Measurements from ENCODE around the gene NEO1. TPM values are rescaled to one million over a fixed set of nuclear protein-coding genes. Genes with fewer than 3 reads are reported as not detected.

NEO1 gene
- total and polyA plus RNA-seq, 2 of the 13 experiments (the other 11 are each of a cell fraction or from before 2014, with no cell fraction given): 8.4 to 11.0 TPM

DNA sequence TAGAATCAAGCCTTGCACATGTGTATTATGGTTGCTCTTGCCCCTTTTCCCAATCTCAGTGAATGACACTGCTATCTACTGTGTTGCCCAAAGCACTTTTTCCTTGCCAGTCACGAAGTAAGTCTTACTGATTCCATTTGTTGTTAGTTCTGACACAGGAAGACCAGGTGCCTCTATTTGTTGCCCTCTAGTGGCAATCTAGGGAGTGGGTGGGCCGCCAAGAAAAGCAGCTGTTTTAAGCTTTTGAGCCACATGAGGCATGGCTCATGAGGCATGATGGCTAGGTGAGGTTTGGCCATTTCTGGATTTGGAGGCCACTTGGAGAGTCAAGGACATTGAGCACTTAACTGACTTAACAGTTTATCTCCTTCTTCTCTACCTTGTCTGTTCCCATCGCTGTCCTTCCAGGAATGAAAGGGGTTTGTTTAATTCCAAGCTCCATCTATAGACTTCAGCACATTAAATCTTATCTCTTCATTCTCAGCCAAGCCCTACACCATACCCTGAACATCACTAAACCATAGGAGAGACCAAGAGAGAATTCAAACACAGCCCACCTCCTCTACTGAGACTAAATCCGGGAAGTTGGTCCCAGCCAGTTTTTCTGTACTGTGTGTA lies 213.4 kb downstream of the NEO1 start (continued):
- 0 out of 2 replicates have a peak, but pooled peaks have one; percentile 19 for TF ChIP-seq DRAP1 (CRISPR knock-in tag; IDR thresholded peaks at IDR 0.05)
- peak; percentile 61 for TF ChIP-seq CTCF (CRISPR knock-in tag; IDR thresholded peaks at IDR 0.05)
- no peak for TF ChIP-seq ZNF280D (CRISPR knock-in tag; IDR thresholded peaks at IDR 0.05)
- TF ChIP-seq ZFP62 (CRISPR knock-in tag; IDR thresholded peaks at IDR 0.05): no peak

GRCh38 chr15:73268457-73268856 lies 216.2 kb downstream of the NEO1 start:
- Histone ChIP-seq H3K4me2 (ENCODE audit: low read depth, low read length) (no peak overlapping the region), H4K20me1 (ENCODE audit: insufficient read depth, low read length) (no peaks in the 10 kb centered on the region), H3K36me3 (replicated peaks in 1 of 2; ENCODE audit: control insufficient read depth in 1 of 2, insufficient read depth in 2 of 2, low read length in 2 of 2) (no peaks in the 10 kb centered on the region; a peak in 1 of 5 replicates), H3K27me3 (ENCODE audit: control insufficient read depth in 1 of 2, insufficient read depth in 2 of 2, low read length in 2 of 2) (no peaks in the 10 kb centered on the region), H3K9ac (ENCODE audit: insufficient read depth, low read depth, low read length) (no peak overlapping the region), H3K9me3 (ENCODE audit: low read length) (no peaks in the 10 kb centered on the region), H3K27ac (ENCODE audit: extremely low read length, insufficient read depth, low read length) (no peak overlapping the region), H3K79me2 (ENCODE audit: insufficient read depth, low read length) (no peaks in the 10 kb centered on the region), H2AFZ (ENCODE audit: low read length) (no peak overlapping the region), H3K4me3 (replicated peaks in 1 of 3; ENCODE audit: insufficient read depth in 1 of 3, low read depth in 2 of 3, low read length in 3 of 3) (no peak overlapping the region), H3K4me1 (ENCODE audit: insufficient read depth, low read length) (peaks cover 20% of the 10 kb centered on the region)
- no peak for FAIRE-seq
- intact Hi-C loops (cut with micrococcal nuclease; ENCODE audit: unreplicated experiment) (no loop called here), in situ Hi-C loops (cut with HindIII; ENCODE audit: extremely low pct_ligation_motif_present, low pct_unique_long_range_greater_than_20kb) (no loop called here)
- ATAC-seq: no peak
- no peak for DNase-seq (ENCODE audit: low spot score)
- CTCF ChIA-PET (ENCODE audit: low intra/inter-chr PET ratio, low total read pairs): no interaction called here
- POLR2A ChIA-PET: no interaction called here
- no TSS peak for BruUV-seq (replicated peaks)
- 100% methylated on average over 1 of the region's 1 CpG for WGBS (ENCODE audit: low lambda C conversion rate)
- no peak for TF ChIP-seq ZNF143 (CRISPR knock-in tag; IDR thresholded peaks at IDR 0.05)
- no peak for TF ChIP-seq ZBTB14 (CRISPR knock-in tag; IDR thresholded peaks at IDR 0.05)
- TF ChIP-seq ATF5 (CRISPR knock-in tag; IDR thresholded peaks at IDR 0.05; ENCODE audit: low read depth): no peak
- no peak for TF ChIP-seq ZNF83 (CRISPR knock-in tag; IDR thresholded peaks at IDR 0.05; ENCODE audit: borderline replicate concordance)
- no peak for TF ChIP-seq PHF21A (CRISPR knock-in tag; IDR thresholded peaks at IDR 0.05)
- TF ChIP-seq ZNF264 (CRISPR knock-in tag; IDR thresholded peaks at IDR 0.05): no peak
- TF ChIP-seq, protein P1, sequence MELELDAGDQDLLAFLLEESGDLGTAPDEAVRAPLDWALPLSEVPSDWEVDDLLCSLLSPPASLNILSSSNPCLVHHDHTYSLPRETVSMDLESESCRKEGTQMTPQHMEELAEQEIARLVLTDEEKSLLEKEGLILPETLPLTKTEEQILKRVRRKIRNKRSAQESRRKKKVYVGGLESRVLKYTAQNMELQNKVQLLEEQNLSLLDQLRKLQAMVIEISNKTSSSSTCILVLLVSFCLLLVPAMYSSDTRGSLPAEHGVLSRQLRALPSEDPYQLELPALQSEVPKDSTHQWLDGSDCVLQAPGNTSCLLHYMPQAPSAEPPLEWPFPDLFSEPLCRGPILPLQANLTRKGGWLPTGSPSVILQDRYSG (CRISPR knock-in tag; IDR thresholded peaks at IDR 0.05): no peak
- TF ChIP-seq TOPORS (CRISPR knock-in tag; IDR thresholded peaks at IDR 0.05): no peak
- no peak for TF ChIP-seq ZNF331 (CRISPR knock-in tag; IDR thresholded peaks at IDR 0.05)
- TF ChIP-seq ZNF33A (CRISPR knock-in tag; IDR thresholded peaks at IDR 0.05; ENCODE audit: borderline replicate concordance): no peak
- TF ChIP-seq SMAD3 (CRISPR knock-in tag; IDR thresholded peaks at IDR 0.05): no peak
